Muscle layer of duodenum (tissue), 2 donors: ENCODE results near the gene GLI3.

Source experiments
- H3K27ac ChIP-seq: one replicate; pipeline ENCODE4 v1.7.0; 2013; ENCODE audit warnings: mild to moderate bottlenecking, low read length
- H3K27me3 ChIP-seq: one replicate; pipeline ENCODE4 v1.7.0; 2013; ENCODE audit warnings: low read depth, mild to moderate bottlenecking, control low read depth, low read length
- H3K36me3 ChIP-seq, 2 donors: one replicate each; pipeline ENCODE4 v1.7.0; 2013; ENCODE audit warnings: low read length in 2 of 2, control low read depth in 1 of 2, mild to moderate bottlenecking in 1 of 2; ENCODE audit not compliant: insufficient read depth in 2 of 2, control insufficient read depth in 1 of 2
- H3K4me1 ChIP-seq, 2 donors: one replicate each; pipeline ENCODE4 v1.7.0; 2013; ENCODE audit warnings: low read length in 2 of 2, mild to moderate bottlenecking in 2 of 2, control low read depth in 1 of 2, moderate library complexity in 1 of 2; ENCODE audit not compliant: insufficient read depth in 2 of 2, control insufficient read depth in 1 of 2
- H3K4me3 ChIP-seq, 2 donors: one replicate each; pipeline ENCODE4 v1.7.0; 2013; ENCODE audit warnings: low read length in 2 of 2, low read depth in 1 of 2, mild to moderate bottlenecking in 1 of 2
- H3K9me3 ChIP-seq, 2 donors: one replicate each; pipeline ENCODE4 v1.7.0; 2013; ENCODE audit warnings: low read length in 2 of 2, control low read depth in 1 of 2, mild to moderate bottlenecking in 1 of 2; ENCODE audit not compliant: control insufficient read depth in 1 of 2
- donor health status: healthy.

Gene GLI3

GRCh38 chr7:42012786-42013360 is 224.1 kb downstream of the GLI3 start:
- H3K36me3 ChIP-seq: peaks cover 0 to 10% of the 10 kb centered on the region in 2 donors
- H3K4me3 ChIP-seq: no peak overlapping the region
- peaks cover 0 to 4% of the 10 kb centered on the region in 2 donors for H3K9me3 ChIP-seq
- H3K27ac ChIP-seq: no peak overlapping the region
- H3K27me3 ChIP-seq: no peaks in the 10 kb centered on the region
- H3K4me1 ChIP-seq: peaks cover 0 to 11% of the 10 kb centered on the region in 2 donors

- no peak overlapping the region for H3K4me3 ChIP-seq
- H3K27ac ChIP-seq: no peak overlapping the region
Measured at GRCh38 chr7:42012313-42012712, 224.7 kb downstream of the GLI3 start.

GRCh38 chr7:42011846-42012245 is 225.2 kb downstream of the GLI3 start:
- Histone ChIP-seq H3K4me1 (peaks cover 0 to 6% of the 10 kb centered on the region in 2 donors), H3K36me3 (peaks cover 0 to 10% of the 10 kb centered on the region in 2 donors), H3K27me3 (no peaks in the 10 kb centered on the region), H3K4me3 (no peak overlapping the region), H3K9me3 (peaks cover 0 to 4% of the 10 kb centered on the region in 2 donors), H3K27ac (no peak overlapping the region)

More at GRCh38 chr7:42012313-42012712, 224.7 kb downstream of the GLI3 start:
- Histone ChIP-seq H3K4me1 (peaks cover 0 to 6% of the 10 kb centered on the region in 2 donors), H3K9me3 (peaks cover 0 to 4% of the 10 kb centered on the region in 2 donors), H3K36me3 (peaks cover 0 to 10% of the 10 kb centered on the region in 2 donors), H3K27me3 (no peaks in the 10 kb centered on the region)

GRCh38 chr7:42010751-42011150 is 226.3 kb downstream of the GLI3 start:
- H3K27ac ChIP-seq: no peak overlapping the region
- peaks cover 0 to 10% of the 10 kb centered on the region in 2 donors for H3K36me3 ChIP-seq
- no peak overlapping the region for H3K4me3 ChIP-seq
- peaks cover 0 to 1% of the 10 kb centered on the region in 2 donors for H3K4me1 ChIP-seq
- H3K9me3 ChIP-seq: peaks cover 0 to 4% of the 10 kb centered on the region in 2 donors
- no peaks in the 10 kb centered on the region for H3K27me3 ChIP-seq

GRCh38 chr7:42006801-42007513 is 230.1 kb downstream of the GLI3 start:
- H3K4me1 ChIP-seq: no peaks in the 10 kb centered on the region
- H3K9me3 ChIP-seq: no peaks in the 10 kb centered on the region
- peaks cover 0 to 10% of the 10 kb centered on the region in 2 donors for H3K36me3 ChIP-seq
- H3K27me3 ChIP-seq: no peaks in the 10 kb centered on the region
- H3K27ac ChIP-seq: no peak overlapping the region
- no peak overlapping the region for H3K4me3 ChIP-seq

GRCh38 chr7:42002654-42003053 is 234.4 kb downstream of the GLI3 start:
- no peaks in the 10 kb centered on the region for H3K27me3 ChIP-seq
- H3K4me1 ChIP-seq: peaks cover 0 to 1% of the 10 kb centered on the region in 2 donors
- no peaks in the 10 kb centered on the region for H3K9me3 ChIP-seq
- no peak overlapping the region for H3K4me3 ChIP-seq
- H3K36me3 ChIP-seq: peaks cover 0 to 13% of the 10 kb centered on the region in 2 donors
- no peak overlapping the region for H3K27ac ChIP-seq

- no peaks in the 10 kb centered on the region for H3K27me3 ChIP-seq
- H3K4me1 ChIP-seq: peaks cover 0 to 16% of the 10 kb centered on the region in 2 donors
- no peaks in the 10 kb centered on the region for H3K9me3 ChIP-seq
- peaks cover 0 to 13% of the 10 kb centered on the region in 2 donors for H3K36me3 ChIP-seq
- no peak overlapping the region for H3K4me3 ChIP-seq
- H3K27ac ChIP-seq: no peak overlapping the region
Measured at GRCh38 chr7:41999736-42000283, 237.2 kb downstream of the GLI3 start.

GRCh38 chr7:41998041-41998440 is 239.0 kb downstream of the GLI3 start:
- no peak overlapping the region for H3K27ac ChIP-seq
- H3K4me1 ChIP-seq: peaks cover 7 to 30% of the 10 kb centered on the region in 2 donors
- H3K9me3 ChIP-seq: no peaks in the 10 kb centered on the region
- no peak overlapping the region for H3K4me3 ChIP-seq
- peaks cover 0 to 13% of the 10 kb centered on the region in 2 donors for H3K36me3 ChIP-seq
- H3K27me3 ChIP-seq: no peaks in the 10 kb centered on the region

- H3K36me3 ChIP-seq: peaks cover 0 to 13% of the 10 kb centered on the region in 2 donors
- no peaks in the 10 kb centered on the region for H3K9me3 ChIP-seq
- no peaks in the 10 kb centered on the region for H3K27me3 ChIP-seq
- no peak overlapping the region for H3K4me3 ChIP-seq
- H3K4me1 ChIP-seq: peaks cover 8 to 34% of the 10 kb centered on the region in 2 donors
- H3K27ac ChIP-seq: no peak overlapping the region
Measured at GRCh38 chr7:41997151-41997550, 239.9 kb downstream of the GLI3 start.

GRCh38 chr7:41996381-41997035 is 240.5 kb downstream of the GLI3 start:
- Histone ChIP-seq H3K9me3 (no peaks in the 10 kb centered on the region), H3K36me3 (peaks cover 0 to 13% of the 10 kb centered on the region in 2 donors), H3K27ac (no peak overlapping the region), H3K27me3 (no peaks in the 10 kb centered on the region), H3K4me1 (peaks cover 8 to 40% of the 10 kb centered on the region in 2 donors), H3K4me3 (no peak overlapping the region)

GRCh38 chr7:41995632-41996271 is 241.3 kb downstream of the GLI3 start:
- H3K4me3 ChIP-seq: no peak overlapping the region
- H3K9me3 ChIP-seq: no peaks in the 10 kb centered on the region
- H3K4me1 ChIP-seq: peaks cover 8 to 47% of the 10 kb centered on the region in 2 donors
- H3K27ac ChIP-seq: no peak overlapping the region
- H3K36me3 ChIP-seq: peaks cover 0 to 13% of the 10 kb centered on the region in 2 donors
- no peaks in the 10 kb centered on the region for H3K27me3 ChIP-seq
